Measurements from ENCODE around the gene TOX4.

DNA sequence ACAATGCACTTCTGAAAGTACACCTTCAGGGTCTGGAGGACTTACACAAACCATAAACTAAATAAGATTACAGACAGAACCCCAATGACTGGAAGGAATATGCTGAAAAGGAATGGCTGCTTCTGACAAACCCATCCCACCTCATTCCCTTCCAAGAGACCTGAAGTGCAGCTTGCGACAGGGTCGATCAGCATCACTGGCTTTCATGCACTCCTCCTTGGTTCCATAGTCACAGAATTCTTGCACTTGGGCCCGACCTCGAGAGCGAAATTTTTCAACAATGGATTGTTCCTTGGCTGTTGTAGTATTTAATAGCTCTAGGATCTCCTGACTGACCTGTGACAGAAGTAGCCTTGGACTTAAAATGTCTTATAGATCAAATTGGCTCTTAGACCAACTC is 24.6 kb downstream of the TOX4 start:
- no peak for TF ChIP-seq POLR2A (IDR thresholded peaks at IDR 0.05)
- TF ChIP-seq, protein P1, sequence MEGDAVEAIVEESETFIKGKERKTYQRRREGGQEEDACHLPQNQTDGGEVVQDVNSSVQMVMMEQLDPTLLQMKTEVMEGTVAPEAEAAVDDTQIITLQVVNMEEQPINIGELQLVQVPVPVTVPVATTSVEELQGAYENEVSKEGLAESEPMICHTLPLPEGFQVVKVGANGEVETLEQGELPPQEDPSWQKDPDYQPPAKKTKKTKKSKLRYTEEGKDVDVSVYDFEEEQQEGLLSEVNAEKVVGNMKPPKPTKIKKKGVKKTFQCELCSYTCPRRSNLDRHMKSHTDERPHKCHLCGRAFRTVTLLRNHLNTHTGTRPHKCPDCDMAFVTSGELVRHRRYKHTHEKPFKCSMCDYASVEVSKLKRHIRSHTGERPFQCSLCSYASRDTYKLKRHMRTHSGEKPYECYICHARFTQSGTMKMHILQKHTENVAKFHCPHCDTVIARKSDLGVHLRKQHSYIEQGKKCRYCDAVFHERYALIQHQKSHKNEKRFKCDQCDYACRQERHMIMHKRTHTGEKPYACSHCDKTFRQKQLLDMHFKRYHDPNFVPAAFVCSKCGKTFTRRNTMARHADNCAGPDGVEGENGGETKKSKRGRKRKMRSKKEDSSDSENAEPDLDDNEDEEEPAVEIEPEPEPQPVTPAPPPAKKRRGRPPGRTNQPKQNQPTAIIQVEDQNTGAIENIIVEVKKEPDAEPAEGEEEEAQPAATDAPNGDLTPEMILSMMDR (IDR thresholded peaks at IDR 0.05), result no peak
